Ishikawa (cell line): ENCODE measurements around the gene ANKRD11.

ENCODE experiments used
- CEBPB ChIP-seq: IDR thresholded peaks from 2 replicates; pipeline ENCODE4 v1.6.1; 2012
- CREB1 ChIP-seq: IDR thresholded peaks from 2 replicates; pipeline ENCODE4 v1.6.1; 2012; ENCODE audit warnings: low read depth
- EP300 ChIP-seq: IDR thresholded peaks from 2 replicates; pipeline ENCODE4 v1.6.1; 2012; ENCODE audit warnings: borderline replicate concordance
- NFIC ChIP-seq: IDR thresholded peaks from 2 replicates; pipeline ENCODE4 v1.6.1; 2012
- TAF1 ChIP-seq: IDR thresholded peaks from 2 replicates; pipeline ENCODE4 v1.6.1; 2012; ENCODE audit warnings: low read depth, mild to moderate bottlenecking
- TCF12 ChIP-seq: IDR thresholded peaks from 2 replicates; pipeline ENCODE4 v1.6.1; 2012; ENCODE audit warnings: low read depth
- TEAD4 ChIP-seq: IDR thresholded peaks from 2 replicates; pipeline ENCODE4 v1.6.1; 2012
- TF ChIP-seq, protein P1 (sequence below): IDR thresholded peaks from 2 replicates; pipeline ENCODE4 v1.6.1; 2012; ENCODE audit warnings: low read depth, mild to moderate bottlenecking
- TF ChIP-seq, protein P2 (sequence below): IDR thresholded peaks from 2 replicates; pipeline ENCODE4 v1.6.1; 2012

DNA sequence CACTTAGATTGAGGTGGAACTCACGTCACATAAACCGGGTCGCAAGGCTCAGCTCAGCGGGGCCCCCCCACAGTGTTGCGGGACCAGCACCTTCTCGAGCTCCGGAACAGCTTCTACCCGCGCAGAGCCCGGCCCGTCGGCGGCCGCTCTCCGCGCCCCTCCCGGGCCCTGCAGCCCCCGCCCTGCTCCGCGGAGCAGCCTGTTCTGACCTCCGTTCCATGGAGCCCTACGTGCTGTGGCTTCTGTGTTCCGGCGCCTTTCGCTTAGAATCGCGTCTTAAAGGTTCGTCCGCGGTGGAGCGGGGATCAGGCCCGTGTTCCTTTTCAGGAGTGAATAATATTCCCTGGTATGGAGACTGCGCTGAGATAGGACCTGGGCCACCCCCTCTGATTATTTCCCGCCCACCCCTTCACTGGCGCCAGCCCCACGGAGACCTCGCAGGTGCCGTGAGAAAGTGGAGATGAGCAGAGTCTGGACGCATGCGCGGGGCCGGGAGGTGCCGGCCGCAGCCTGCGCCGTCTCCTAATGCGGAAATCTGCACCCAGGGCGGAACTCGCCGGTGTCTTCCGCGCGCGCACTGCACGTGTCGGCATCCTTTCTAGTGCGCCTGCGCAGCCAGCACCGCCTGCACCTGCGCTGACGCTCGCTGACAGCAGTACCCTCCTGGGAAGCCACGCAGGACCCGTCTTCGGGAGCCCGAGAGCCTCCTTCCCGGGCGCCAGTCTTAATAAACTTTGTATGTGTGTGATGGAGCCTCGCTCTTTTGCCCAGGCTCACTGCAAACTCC is 242.0 kb downstream of the ANKRD11 start:
- no peak for TF ChIP-seq TAF1
- TF ChIP-seq, protein P1, sequence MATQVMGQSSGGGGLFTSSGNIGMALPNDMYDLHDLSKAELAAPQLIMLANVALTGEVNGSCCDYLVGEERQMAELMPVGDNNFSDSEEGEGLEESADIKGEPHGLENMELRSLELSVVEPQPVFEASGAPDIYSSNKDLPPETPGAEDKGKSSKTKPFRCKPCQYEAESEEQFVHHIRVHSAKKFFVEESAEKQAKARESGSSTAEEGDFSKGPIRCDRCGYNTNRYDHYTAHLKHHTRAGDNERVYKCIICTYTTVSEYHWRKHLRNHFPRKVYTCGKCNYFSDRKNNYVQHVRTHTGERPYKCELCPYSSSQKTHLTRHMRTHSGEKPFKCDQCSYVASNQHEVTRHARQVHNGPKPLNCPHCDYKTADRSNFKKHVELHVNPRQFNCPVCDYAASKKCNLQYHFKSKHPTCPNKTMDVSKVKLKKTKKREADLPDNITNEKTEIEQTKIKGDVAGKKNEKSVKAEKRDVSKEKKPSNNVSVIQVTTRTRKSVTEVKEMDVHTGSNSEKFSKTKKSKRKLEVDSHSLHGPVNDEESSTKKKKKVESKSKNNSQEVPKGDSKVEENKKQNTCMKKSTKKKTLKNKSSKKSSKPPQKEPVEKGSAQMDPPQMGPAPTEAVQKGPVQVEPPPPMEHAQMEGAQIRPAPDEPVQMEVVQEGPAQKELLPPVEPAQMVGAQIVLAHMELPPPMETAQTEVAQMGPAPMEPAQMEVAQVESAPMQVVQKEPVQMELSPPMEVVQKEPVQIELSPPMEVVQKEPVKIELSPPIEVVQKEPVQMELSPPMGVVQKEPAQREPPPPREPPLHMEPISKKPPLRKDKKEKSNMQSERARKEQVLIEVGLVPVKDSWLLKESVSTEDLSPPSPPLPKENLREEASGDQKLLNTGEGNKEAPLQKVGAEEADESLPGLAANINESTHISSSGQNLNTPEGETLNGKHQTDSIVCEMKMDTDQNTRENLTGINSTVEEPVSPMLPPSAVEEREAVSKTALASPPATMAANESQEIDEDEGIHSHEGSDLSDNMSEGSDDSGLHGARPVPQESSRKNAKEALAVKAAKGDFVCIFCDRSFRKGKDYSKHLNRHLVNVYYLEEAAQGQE = no peak
- TF ChIP-seq TEAD4 = no peak
- no peak for TF ChIP-seq EP300
- no peak for TF ChIP-seq TCF12
- no peak for TF ChIP-seq NFIC
- TF ChIP-seq, protein P2, sequence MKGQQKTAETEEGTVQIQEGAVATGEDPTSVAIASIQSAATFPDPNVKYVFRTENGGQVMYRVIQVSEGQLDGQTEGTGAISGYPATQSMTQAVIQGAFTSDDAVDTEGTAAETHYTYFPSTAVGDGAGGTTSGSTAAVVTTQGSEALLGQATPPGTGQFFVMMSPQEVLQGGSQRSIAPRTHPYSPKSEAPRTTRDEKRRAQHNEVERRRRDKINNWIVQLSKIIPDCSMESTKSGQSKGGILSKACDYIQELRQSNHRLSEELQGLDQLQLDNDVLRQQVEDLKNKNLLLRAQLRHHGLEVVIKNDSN = no peak
- TF ChIP-seq CEBPB = no peak
- no peak for TF ChIP-seq CREB1
